HepG2 (cell line): Measurements from ENCODE around the gene DPEP3. TPM values are rescaled to one million over a fixed set of nuclear protein-coding genes. Genes with fewer than 3 reads are reported as not detected.

Experiments
- FIP1L1 ChIP-seq: fragments of 200-400 bp; formaldehyde crosslinking; IDR thresholded peaks from 2 replicates; pipeline ENCODE4 v1.6.1; 2018; ENCODE audit warnings: low read depth, mild to moderate bottlenecking, low read length, moderate library complexity, borderline replicate concordance; ENCODE audit not compliant: insufficient read depth
- GFI1 ChIP-seq: sonication (generic); formaldehyde crosslinking; IDR thresholded peaks from 2 replicates; pipeline ENCODE4 v1.5.0; 2020; ENCODE audit warnings: missing genetic modification reagents, mild to moderate bottlenecking, borderline replicate concordance
- HDAC1 ChIP-seq: sonication (generic); formaldehyde crosslinking; IDR thresholded peaks from 2 replicates; pipeline ENCODE4 v1.5.1; 2020; ENCODE audit warnings: mild to moderate bottlenecking, missing genetic modification reagents
- HHEX ChIP-seq: IDR thresholded peaks from 2 replicates; pipeline ENCODE4 v1.6.1; 2016; ENCODE audit warnings: control low read depth
- HIC2 ChIP-seq: sonication (generic); formaldehyde crosslinking; IDR thresholded peaks from 2 replicates; pipeline ENCODE4 v1.9.0; 2022; ENCODE audit warnings: low read depth, missing genetic modification reagents
- KDM2A ChIP-seq: sonication (generic); formaldehyde crosslinking; IDR thresholded peaks from 2 replicates; pipeline ENCODE4 v1.4.0; 2020; ENCODE audit warnings: low read depth, missing genetic modification reagents, borderline replicate concordance
- MBD4 ChIP-seq: IDR thresholded peaks from 2 replicates; pipeline ENCODE4 v1.6.1; 2012; ENCODE audit warnings: low read length, inconsistent platforms, borderline replicate concordance
- MLLT10 ChIP-seq: sonication (generic); formaldehyde crosslinking; IDR thresholded peaks from 2 replicates; pipeline ENCODE4 v1.4.0; 2020; ENCODE audit warnings: missing genetic modification reagents
- NFIB ChIP-seq: sonication (generic); formaldehyde crosslinking; IDR thresholded peaks from 2 replicates; pipeline ENCODE4 v1.9.0; 2021; ENCODE audit warnings: missing genetic modification reagents, mild to moderate bottlenecking, borderline replicate concordance
- PRMT3 ChIP-seq: sonication (generic); formaldehyde crosslinking; IDR thresholded peaks from 2 replicates; pipeline ENCODE4 v1.8.1; 2022; ENCODE audit warnings: low read depth, mild to moderate bottlenecking, moderate library complexity, missing genetic modification reagents, borderline replicate concordance
- RARG ChIP-seq: sonication (generic); formaldehyde crosslinking; IDR thresholded peaks from 2 replicates; pipeline ENCODE4 v1.4.0; 2020; ENCODE audit warnings: low read depth, mild to moderate bottlenecking, missing genetic modification reagents
- SYNCRIP ChIP-seq: fragments of 200-400 bp; formaldehyde crosslinking; IDR thresholded peaks from 2 replicates; pipeline ENCODE4 v1.6.1; 2018; ENCODE audit warnings: mild to moderate bottlenecking, low read depth, low read length; ENCODE audit not compliant: insufficient read depth
- TFDP2 ChIP-seq: sonication (generic); formaldehyde crosslinking; IDR thresholded peaks from 2 replicates; pipeline ENCODE4 v1.4.0; 2020; ENCODE audit warnings: missing genetic modification reagents
- ZBTB8A ChIP-seq: sonication (generic); formaldehyde crosslinking; IDR thresholded peaks from 2 replicates; pipeline ENCODE4 v1.4.0; 2020; ENCODE audit warnings: mild to moderate bottlenecking, low read depth, missing genetic modification reagents, borderline replicate concordance
- ZFAT ChIP-seq: sonication (generic); formaldehyde crosslinking; conservative IDR thresholded peaks from 2 replicates; pipeline ENCODE4 v1.8.1; 2023; ENCODE audit warnings: missing genetic modification reagents, inconsistent platforms
- ZNF160 ChIP-seq: sonication (generic); formaldehyde crosslinking; IDR thresholded peaks from 2 replicates; pipeline ENCODE4 v1.8.0; 2022; ENCODE audit warnings: mild to moderate bottlenecking, inconsistent platforms, missing genetic modification reagents
- ZNF563 ChIP-seq: sonication (generic); formaldehyde crosslinking; IDR thresholded peaks from 2 replicates; pipeline ENCODE4 v1.8.0; 2022; ENCODE audit warnings: mild to moderate bottlenecking, moderate library complexity, missing genetic modification reagents
- ZNF605 ChIP-seq: sonication (generic); formaldehyde crosslinking; IDR thresholded peaks from 2 replicates; pipeline ENCODE4 v1.8.0; 2022; ENCODE audit warnings: mild to moderate bottlenecking, missing genetic modification reagents
- ZNF660 ChIP-seq: sonication (generic); formaldehyde crosslinking; IDR thresholded peaks from 2 replicates; pipeline ENCODE4 v1.5.1; 2020; ENCODE audit warnings: mild to moderate bottlenecking, low read depth, missing genetic modification reagents, borderline replicate concordance
- ZNF781 ChIP-seq: sonication (generic); formaldehyde crosslinking; IDR thresholded peaks from 2 replicates; pipeline ENCODE4 v1.5.1; 2020; ENCODE audit warnings: borderline replicate concordance, mild to moderate bottlenecking, missing genetic modification reagents; ENCODE audit errors: not compliant biosample characterization
- ZNF883 ChIP-seq: sonication (generic); formaldehyde crosslinking; IDR thresholded peaks from 2 replicates; pipeline ENCODE4 v1.5.1; 2020; ENCODE audit warnings: mild to moderate bottlenecking, missing genetic modification reagents; ENCODE audit errors: not compliant biosample characterization
- polyA plus RNA-seq, 8 experiments: library from polyadenylated mRNA; depleted of rRNA in 3 of 8; stranded (reverse) in 7 of 8; unstranded in 1 of 8; fragments of >200 nt; fragmentation: Illumina TruSeq in 4 of 8; extraction: Trizol in 4 of 8; gene quantifications; 2 replicates each; pipeline versions ENCODE4 v1.2.1 to v1.2.3, GENCODE V29; 2011 to 2016; ENCODE audit warnings: low read depth in 4 of 8, missing spikeins in 1 of 8, mixed read lengths in 1 of 8; ENCODE audit not compliant: insufficient read depth in 1 of 8
- total RNA-seq, 5 experiments: library from RNA; depleted of rRNA; stranded (reverse); fragments of >200 nt; fragmentation: Illumina TruSeq; extraction: Trizol; gene quantifications; 2 replicates each; pipeline ENCODE4 v1.2.3, GENCODE V29; 2016; ENCODE audit warnings: low read depth in 1 of 5

DPEP3 gene
- total and polyA plus RNA-seq, 2 of the 13 experiments (the other 11 are each of a cell fraction or from before 2014, with no cell fraction given), result not detected

GRCh38 chr16:67968400-67969253 lies 11.7 kb downstream of the DPEP3 start, which contains the start of gene SLC12A4 (continued):
- TF ChIP-seq GFI1 (CRISPR knock-in tag) (no peak; the same call in 1 of the 2 replicates), RARG (CRISPR knock-in tag) (0 out of 2 replicates have a peak, but pooled peaks have one; percentile 6), ZNF160 (no peak), ZNF563 (CRISPR knock-in tag) (no peak; the same call in 1 of the 2 replicates), MLLT10 (no peak), ZNF660 (CRISPR knock-in tag) (no peak), ZNF883 (CRISPR knock-in tag) (peak; percentile 82), PRMT3 (CRISPR knock-in tag) (no peak), ZNF605 (CRISPR knock-in tag) (peak; percentile 92), NFIB (no peak), SYNCRIP (no peak), FIP1L1 (peak; percentile 15; the same call in 1 of the 2 replicates), HIC2 (CRISPR knock-in tag) (peak; percentile 60; the same call in 1 of the 2 replicates), KDM2A (CRISPR knock-in tag) (peak; percentile 87), MBD4 (no peak), HHEX (no peak), ZFAT (no peak), HDAC1 (CRISPR knock-in tag) (peak; percentile 90), ZBTB8A (CRISPR knock-in tag) (no peak), ZNF781 (CRISPR knock-in tag) (peak; percentile 35), TFDP2 (CRISPR knock-in tag) (peak; percentile 96)
